HG02852 (cell line): ENCODE data around the gene HNRNPA1L2.
"Not testable (repeated sequence)": the region's sequence is repeated elsewhere in the genome, so short reads cannot be mapped to it uniquely, and the experiment has no call there.

Experiments used
- ATAC-seq: cut with Tn5 transposase; IDR thresholded peaks from one replicate; pipeline ENCODE4 v1.9.1; 2021; ENCODE audit warnings: mild to moderate bottlenecking, moderate library complexity; ENCODE audit not compliant: unreplicated experiment

Gene HNRNPA1L2

GRCh38 chr13:52644108-52644507 lies 1.9 kb downstream of the HNRNPA1L2 start:
- ATAC-seq, result no peak

GRCh38 chr13:52646967-52647366 lies 4.7 kb downstream of the HNRNPA1L2 start:
- no peak for ATAC-seq

- ATAC-seq, result no peak
These were observed 8.5 kb downstream of the HNRNPA1L2 start for GRCh38 chr13:52650731-52651130.

- ATAC-seq, result peak; percentile 12
These were observed 9.6 kb downstream of the HNRNPA1L2 start for GRCh38 chr13:52651897-52652195.

- peak; percentile 95 for ATAC-seq
These were observed 10.2 kb downstream of the HNRNPA1L2 start, which contains the start of gene SUGT1 for GRCh38 chr13:52652196-52652979. Gene SUGT1 (plus strand): TSS chr13:52652836. CDS start chr13:52652921, 85 bp downstream.

GRCh38 chr13:52652980-52653303 lies 10.7 kb downstream of the HNRNPA1L2 start:
- peak; percentile 30 for ATAC-seq

- no peak for ATAC-seq
These were observed 17.1 kb downstream of the HNRNPA1L2 start for GRCh38 chr13:52659340-52659739.

- no peak for ATAC-seq
These were observed 22.0 kb downstream of the HNRNPA1L2 start for GRCh38 chr13:52664272-52664671.

- no peak for ATAC-seq
These were observed 23.1 kb downstream of the HNRNPA1L2 start for GRCh38 chr13:52665325-52665724.

GRCh38 chr13:52669677-52670076 lies 27.4 kb downstream of the HNRNPA1L2 start:
- no peak for ATAC-seq

- ATAC-seq, result no peak
These were observed 28.5 kb downstream of the HNRNPA1L2 start for GRCh38 chr13:52670726-52671125.

- ATAC-seq, result no peak
These were observed 31.2 kb downstream of the HNRNPA1L2 start for GRCh38 chr13:52673465-52673864.

- ATAC-seq, result no peak
These were observed 35.6 kb downstream of the HNRNPA1L2 start for GRCh38 chr13:52677823-52678222.

GRCh38 chr13:52685806-52686205 lies 43.6 kb downstream of the HNRNPA1L2 start:
- ATAC-seq, result not testable (repeated sequence)

GRCh38 chr13:52686376-52686775 lies 44.1 kb downstream of the HNRNPA1L2 start:
- no peak for ATAC-seq
